Raji (cell line): ENCODE measurements around the gene ENOX2.

Source experiments
- POLR2A ChIP-seq: IDR thresholded peaks from 2 replicates; pipeline ENCODE4 v1.6.1; 2011; ENCODE audit warnings: low read depth, low read length, control low read depth; ENCODE audit not compliant: insufficient read depth

Gene ENOX2

DNA sequence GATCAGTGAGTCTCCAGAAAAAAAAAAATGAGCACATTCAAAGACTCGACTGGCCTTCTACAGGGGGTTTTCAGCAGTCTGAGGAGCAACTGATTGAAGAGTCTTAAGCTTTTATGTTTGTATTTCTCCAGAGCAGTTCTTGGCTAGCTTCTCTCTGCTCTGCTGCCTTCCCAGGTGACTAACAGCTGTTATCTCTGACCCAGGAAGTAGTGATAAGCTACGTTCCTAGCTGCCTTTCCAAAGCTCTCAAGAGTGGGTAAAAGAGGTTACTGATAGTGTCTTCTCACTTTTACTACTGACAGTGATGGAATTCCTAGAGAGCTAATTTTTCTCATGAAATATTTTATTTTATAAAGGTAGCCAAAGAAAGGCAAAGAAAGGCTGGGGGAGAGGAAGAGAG is 66.6 kb downstream of the ENOX2 start:
- no peak for TF ChIP-seq POLR2A

DNA sequence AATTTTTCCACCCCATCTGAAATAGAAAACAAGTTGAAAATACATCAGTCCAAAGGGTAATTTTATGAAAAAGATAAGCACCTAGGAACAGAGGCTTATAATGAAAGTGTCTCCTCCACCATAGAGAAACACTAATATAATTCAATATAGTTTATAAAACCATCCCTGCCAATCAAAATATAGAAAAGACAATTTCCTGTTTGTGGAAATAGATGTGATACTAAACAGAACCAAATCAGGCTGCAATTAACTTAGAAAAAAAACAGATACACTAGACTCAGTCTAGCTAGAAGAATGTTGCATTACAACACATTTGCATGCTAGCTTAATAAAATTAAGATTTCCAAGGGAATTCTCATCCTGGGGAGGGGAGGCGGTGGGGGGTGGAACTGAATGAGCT is 68.2 kb downstream of the ENOX2 start:
- TF ChIP-seq POLR2A, result no peak

DNA sequence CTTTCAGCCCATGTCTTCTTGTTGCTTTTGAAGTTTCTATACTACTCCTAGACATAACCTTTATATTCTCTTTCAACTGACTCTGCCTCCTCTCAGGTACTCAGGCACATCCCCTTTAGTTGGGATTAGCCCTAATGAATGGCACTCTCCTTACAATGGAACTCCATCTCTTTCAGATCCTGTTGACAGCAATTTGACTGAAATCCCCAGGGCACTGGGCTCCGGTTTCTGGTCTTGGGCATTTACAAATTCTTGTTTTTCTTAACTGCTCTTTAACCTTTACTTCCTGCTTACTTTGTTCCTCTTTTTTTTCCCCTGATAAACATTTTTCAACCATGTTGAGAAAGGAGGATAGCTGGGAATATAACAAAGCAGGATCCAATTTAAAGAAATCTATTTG is 68.9 kb downstream of the ENOX2 start:
- no peak for TF ChIP-seq POLR2A

DNA sequence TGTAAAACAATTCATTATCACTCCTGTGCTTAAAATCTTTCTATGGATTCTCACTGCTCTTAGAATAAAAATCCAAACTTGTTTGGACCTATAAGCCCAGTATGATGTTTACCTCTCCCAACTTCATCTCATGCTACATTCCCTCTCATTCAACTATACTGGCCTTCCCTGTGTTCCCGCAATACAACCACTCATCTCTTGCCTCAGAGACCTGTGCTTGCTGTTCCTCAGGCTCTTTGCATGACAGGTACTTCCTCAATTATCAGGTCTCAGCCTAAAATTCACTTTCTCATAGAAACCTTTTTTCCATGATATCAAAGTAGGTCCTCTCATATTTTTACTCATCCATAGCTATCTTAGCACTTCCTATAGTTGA is 71.7 kb downstream of the ENOX2 start:
- TF ChIP-seq POLR2A, result no peak

DNA sequence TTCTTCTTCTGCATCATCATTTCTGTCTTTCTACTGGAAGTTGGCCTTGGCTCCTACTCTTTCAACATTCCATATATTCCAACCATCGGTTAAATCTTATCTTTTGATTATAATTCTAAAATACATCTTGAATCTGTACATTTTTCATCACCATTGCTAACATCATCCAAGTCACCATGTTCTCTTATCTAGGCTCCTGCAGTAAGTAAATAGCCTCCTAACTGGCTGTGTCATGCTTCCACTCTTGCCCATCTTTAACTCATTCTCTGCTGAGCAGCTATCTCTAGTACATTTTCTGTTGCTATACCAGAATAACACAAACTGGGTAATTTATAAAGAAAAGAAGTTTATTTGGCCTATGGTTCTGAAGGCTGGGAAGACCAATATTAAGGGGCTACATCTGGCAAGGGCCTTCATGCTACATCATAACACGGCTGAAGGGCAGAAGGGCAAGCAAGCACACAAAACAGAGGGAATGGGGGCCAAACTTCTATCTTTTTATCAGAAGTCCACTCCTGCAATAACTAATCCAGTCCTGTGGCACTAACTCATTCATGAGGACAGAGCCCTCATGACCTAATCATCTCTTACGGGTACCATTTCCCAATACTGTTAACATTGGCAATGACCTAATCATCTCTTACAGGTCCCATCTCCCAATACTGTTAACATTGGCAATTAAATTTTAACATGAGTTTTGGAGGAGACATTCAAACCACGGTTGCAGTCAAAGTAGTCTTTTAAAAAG is 72.2 kb downstream of the ENOX2 start:
- TF ChIP-seq POLR2A, result no peak

DNA sequence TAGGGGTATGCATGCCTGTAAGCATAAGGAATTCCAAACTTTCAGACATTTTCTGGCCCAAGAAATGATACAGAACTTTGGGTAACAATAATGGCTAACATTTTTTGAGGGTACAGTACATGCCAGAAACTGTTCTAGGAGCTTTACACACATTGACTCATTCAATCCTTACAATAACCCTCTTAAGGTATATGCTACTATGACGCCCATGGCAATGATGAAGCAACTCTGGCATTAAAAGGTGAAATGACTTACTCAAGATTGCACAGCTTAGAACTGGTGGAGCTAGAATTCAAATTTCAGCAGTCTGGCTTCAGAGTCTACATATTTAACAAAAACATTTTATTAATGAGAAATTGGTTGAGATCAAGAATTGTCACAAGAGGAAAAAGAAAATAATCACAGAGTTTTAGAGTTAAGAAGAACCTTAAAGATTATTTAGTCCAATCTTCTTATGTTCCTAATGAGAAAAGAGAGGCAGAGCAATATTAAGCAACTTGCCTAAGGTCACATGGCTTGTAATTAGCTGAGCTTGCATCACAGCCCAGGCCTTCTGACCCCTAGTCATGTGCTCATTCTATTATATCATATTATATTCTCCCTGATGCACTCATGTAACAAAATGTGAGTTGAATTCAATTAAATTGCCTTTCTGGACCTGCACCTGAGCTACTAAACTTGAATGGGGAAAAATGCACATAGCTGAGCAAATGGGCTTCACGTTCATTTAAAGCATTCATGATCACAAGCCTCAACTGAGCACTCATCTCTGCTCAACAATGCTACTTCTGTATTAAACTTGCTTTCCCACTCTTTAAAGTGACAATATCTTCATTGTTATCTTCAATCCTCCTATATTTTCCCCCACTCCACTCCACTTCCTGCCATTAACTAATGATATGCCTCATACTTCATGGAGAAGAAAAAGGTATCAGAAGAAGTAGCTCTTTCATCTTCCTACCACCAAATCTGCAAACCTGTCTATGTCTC is 73.2 kb downstream of the ENOX2 start:
- no peak for TF ChIP-seq POLR2A

DNA sequence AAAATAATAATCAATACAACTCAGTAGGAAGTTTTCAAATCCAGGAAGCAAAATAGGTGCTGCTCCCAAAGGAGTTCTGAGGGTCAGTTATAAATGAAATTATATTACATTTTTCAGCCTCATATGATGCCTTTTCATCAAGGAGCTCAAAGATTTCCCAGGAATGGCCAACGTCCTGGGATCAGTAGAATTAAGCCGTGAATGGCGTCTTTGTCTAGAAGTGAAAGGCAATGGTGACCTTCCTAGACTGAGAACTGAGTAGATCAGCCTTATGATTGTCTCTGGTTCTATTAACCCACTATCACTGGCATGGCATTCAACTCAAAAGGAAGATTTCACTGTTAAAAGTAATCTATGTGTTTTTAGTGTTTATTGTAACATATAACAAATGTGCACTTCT is 74.4 kb downstream of the ENOX2 start:
- TF ChIP-seq POLR2A, result no peak

DNA sequence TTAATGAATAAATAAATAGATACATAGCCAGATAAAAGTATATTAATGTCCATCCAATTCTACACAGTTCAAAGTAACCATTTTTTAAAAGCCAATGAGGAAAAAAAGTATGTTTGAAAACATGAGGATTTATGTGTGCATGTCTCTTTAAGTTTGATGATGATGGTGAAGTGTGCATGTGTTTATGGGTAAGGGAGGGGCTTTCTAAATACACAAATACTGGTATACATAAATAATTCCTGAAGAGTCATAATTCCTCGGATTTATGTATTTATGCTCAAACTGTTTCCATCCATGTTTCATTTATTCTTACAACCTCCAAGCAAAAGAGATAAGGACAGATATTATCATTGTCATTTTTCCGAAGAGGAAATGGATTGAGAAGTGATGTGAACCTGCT is 75.4 kb downstream of the ENOX2 start:
- TF ChIP-seq POLR2A, result no peak

DNA sequence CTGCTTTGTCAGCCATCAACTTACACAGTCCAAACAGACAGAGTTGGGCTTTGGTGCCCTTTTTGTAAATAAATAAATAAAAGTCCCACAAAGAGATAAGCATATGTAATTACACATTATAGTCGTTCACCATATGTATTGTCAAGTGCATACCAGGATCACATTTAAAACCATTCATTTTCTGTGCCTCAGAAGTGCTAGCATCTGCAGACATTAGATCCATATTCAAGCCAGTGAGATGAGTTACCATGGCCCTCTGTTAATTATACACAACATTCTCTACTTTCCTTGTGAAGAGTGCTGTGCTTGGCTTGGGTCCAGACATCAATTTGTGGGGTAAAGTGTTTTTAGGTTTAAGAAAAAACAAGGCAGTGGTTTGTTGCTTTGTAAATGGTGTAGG is 76.8 kb downstream of the ENOX2 start:
- TF ChIP-seq POLR2A, result no peak

DNA sequence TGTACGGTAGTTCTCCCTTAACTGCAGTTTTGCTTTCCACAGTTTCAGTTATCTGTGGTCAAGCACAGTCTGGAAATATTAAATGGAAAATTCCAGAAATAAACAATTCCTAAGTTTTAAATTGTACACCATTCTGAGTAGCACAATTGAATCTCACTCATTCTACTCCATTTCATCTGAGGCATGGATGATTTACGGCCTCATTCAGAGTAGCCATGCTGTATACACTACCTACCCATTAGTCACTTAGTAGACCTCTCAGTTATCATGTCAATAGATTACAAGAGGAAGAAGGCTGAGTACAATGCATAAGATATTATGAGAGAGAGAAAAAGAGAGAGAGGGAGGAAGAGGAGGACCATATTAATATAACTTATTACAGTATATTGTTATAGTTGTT is 77.5 kb downstream of the ENOX2 start:
- TF ChIP-seq POLR2A, result no peak

DNA sequence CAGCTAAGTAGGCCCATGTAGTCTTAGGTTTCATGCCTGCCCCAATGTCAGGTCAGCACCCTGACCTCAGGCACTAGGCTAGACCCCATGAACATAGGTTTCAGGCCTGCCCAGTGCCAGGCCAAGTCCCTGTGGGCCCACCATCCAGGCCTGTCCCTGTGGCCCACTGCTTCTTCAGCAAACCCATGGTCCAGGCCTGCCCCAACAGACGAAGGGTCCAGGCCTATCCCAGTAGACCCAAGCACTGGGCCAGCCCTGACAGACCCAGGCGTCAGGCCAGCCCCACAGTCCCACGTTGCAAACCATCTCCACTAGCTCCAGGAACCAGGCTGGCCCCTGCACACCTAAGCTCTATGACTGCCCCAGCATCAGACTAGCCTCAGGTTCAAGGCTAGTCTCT is 92.4 kb downstream of the ENOX2 start:
- TF ChIP-seq POLR2A, result no peak

DNA sequence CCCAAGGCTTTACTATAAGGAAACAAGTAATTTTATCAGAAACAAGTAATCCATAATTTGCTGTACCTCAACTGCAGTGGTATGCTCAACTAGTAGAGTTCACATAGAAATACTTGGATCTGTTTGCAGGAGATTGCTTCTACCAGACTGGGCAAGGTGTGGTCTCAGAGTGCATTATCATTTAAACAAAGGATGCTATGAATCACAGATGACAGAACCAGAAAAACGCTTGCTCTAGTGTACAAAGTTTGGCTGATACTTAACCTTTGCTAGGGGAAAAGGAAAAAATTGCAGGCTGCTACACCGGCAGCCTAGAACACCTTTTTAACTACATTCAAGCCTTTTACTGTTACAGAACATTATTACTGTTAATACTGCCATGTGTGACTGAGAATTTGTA is 97.1 kb downstream of the ENOX2 start:
- TF ChIP-seq POLR2A, result no peak

DNA sequence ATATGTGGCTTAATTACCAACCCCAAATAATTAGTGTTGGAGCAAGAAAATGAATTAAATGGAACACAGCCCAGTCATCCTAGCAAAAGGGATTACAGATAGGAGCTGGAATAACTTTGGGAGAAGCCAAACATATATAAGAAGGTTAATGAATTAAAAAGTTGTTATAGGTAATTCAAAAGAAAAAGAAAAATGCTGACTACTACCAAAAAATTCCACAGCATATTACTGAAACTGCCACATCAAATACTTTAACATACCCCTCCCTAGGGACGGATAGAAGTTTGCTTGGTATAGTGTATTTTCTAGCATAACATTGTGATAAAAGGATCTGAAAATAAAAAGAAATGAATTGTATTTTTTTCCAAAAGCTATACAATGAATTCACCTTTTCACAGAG is 99.5 kb downstream of the ENOX2 start:
- TF ChIP-seq POLR2A, result no peak

DNA sequence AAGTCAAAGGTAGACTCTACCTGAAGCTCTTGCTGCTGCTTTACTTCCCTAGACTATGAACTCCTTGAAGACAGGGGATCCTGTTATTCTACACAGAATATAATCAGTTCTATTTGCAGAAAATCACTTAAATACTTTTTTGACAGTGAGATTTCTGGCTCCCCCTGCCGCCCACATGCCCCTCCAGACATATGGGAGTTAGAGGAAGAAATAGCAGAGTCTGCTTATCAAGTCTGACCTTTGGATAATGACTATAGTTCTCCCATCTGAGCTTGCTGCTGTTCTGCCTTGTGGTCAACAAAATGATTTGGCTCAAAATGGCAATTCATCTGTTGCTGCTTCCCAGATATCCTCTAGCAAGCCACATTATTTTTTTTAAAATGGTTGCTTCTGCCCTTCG is 101.1 kb downstream of the ENOX2 start:
- no peak for TF ChIP-seq POLR2A

DNA sequence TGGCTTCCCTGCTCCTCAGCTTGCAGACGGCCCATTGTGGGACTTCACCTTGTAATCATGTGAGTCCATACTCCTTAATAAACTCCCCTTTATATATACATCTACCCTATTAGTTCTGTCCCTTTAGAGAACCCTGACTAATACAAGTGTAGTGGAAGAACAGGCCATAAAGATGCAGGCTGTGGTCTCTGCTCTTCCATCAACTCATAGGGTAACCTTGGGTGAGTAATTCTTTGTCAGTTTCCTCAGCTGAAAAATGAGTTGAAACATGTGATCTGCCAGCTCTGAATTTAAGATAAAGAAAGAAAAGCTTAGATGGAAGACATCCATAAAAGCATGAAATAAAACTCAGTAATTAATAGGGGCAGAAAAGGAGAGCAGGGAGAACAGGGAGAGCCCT is 103.6 kb downstream of the ENOX2 start:
- TF ChIP-seq POLR2A, result no peak

DNA sequence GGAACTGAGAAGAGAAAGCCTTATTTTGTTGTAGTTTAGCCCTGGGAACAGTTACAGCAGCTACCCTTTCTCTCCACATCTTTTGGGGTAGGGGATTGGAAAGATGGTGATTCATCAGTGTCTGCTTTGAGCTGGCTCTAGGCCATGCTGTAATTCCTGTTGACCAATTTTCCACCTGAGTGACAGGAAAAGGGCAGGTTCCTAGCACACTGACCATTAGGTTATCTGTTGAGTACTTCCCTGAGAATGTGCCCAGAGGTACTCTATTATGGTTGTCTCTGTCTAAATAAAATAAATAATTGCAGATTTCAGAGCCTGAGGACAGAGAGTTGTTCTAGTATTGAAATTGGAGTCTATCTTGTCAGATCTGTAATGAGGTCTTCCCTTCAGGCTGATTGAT is 109.0 kb downstream of the ENOX2 start:
- TF ChIP-seq POLR2A, result no peak
